H1 (cell line): Measurements from ENCODE around the gene B3GALT5. TPM values are rescaled to one million over a fixed set of nuclear protein-coding genes. Genes with fewer than 3 reads are reported as not detected.

ENCODE experiments used
- GABPA ChIP-seq: IDR thresholded peaks from 2 replicates; pipeline ENCODE4 v1.6.1; 2011; ENCODE audit warnings: mild to moderate bottlenecking, low read length, moderate library complexity, borderline replicate concordance; ENCODE audit not compliant: insufficient read depth
- POU5F1 ChIP-seq: IDR thresholded peaks from 2 replicates; pipeline ENCODE4 v1.6.1; 2011; ENCODE audit warnings: low read depth, mild to moderate bottlenecking, low read length, moderate library complexity
- RBBP5 ChIP-seq: IDR thresholded peaks from 2 replicates; pipeline ENCODE4 v1.7.1; 2012; ENCODE audit warnings: low read depth, mild to moderate bottlenecking, inconsistent platforms, low read length, moderate library complexity, borderline replicate concordance
- TBP ChIP-seq: IDR thresholded peaks from 2 replicates; pipeline ENCODE4 v1.6.1; 2011; ENCODE audit warnings: low read depth, low read length, improper control_type of control experiment
- USF2 ChIP-seq: IDR thresholded peaks from 2 replicates; pipeline ENCODE4 v1.6.1; 2011; ENCODE audit warnings: low read length, improper control_type of control experiment
- YY1 ChIP-seq: IDR thresholded peaks from 2 replicates; pipeline ENCODE4 v1.6.1; 2011; ENCODE audit warnings: low read depth, mild to moderate bottlenecking, low read length
- polyA plus RNA-seq, 7 experiments: library from polyadenylated mRNA; depleted of rRNA in 3 of 7; stranded (reverse) in 5 of 7; unstranded in 2 of 7; fragments of >200 nt in 5 of 7; fragments of 200-250 nt in 2 of 7; gene quantifications; 1 replicate in 5 of 7; 2 replicates in 1 of 7; 4 replicates in 1 of 7; pipeline versions ENCODE4 v1.2.1 to v1.2.3, GENCODE V29; 2011 to 2013; ENCODE audit warnings: missing spikeins in 2 of 7, mixed read lengths in 2 of 7
- total RNA-seq: library from RNA; stranded (reverse); fragmentation: NEBNext Ultra II Directional; extraction: Animal tissue kit (Norgen Biotek cat#: 25700); gene quantifications from 2 replicates; pipeline ENCODE4 v1.2.1, GENCODE V29; 2021
- TF ChIP-seq, protein P1 (sequence below), 3 experiments: IDR thresholded peaks; 1 replicate in 2 of 3; 2 replicates in 1 of 3; pipeline versions ENCODE4 v1.5.1 to v1.6.1; 2011; ENCODE audit warnings: low read length in 3 of 3, mild to moderate bottlenecking in 3 of 3, inconsistent platforms in 2 of 3, low read depth in 1 of 3, moderate library complexity in 1 of 3; ENCODE audit not compliant: insufficient read depth in 1 of 3; ENCODE audit errors: control extremely low read depth in 1 of 3

B3GALT5 gene
- total and polyA plus RNA-seq, 2 of the 8 experiments (the other 6 are each of a cell fraction or from before 2014, with no cell fraction given) = 11.9 to 25.1 TPM

GRCh38 chr21:39625211-39625895 lies 12.6 kb downstream of the B3GALT5 start (continued):
- TF ChIP-seq GABPA (no peak), YY1 (no peak), USF2 (no peak), TBP (no peak), POU5F1 (no peak), RBBP5 (no peak)
- TF ChIP-seq, protein P1, sequence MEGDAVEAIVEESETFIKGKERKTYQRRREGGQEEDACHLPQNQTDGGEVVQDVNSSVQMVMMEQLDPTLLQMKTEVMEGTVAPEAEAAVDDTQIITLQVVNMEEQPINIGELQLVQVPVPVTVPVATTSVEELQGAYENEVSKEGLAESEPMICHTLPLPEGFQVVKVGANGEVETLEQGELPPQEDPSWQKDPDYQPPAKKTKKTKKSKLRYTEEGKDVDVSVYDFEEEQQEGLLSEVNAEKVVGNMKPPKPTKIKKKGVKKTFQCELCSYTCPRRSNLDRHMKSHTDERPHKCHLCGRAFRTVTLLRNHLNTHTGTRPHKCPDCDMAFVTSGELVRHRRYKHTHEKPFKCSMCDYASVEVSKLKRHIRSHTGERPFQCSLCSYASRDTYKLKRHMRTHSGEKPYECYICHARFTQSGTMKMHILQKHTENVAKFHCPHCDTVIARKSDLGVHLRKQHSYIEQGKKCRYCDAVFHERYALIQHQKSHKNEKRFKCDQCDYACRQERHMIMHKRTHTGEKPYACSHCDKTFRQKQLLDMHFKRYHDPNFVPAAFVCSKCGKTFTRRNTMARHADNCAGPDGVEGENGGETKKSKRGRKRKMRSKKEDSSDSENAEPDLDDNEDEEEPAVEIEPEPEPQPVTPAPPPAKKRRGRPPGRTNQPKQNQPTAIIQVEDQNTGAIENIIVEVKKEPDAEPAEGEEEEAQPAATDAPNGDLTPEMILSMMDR (IDR thresholded peaks at IDR 0.05; ENCODE audit: control extremely low read depth in 1 of 3, insufficient read depth in 1 of 3, low read depth in 1 of 3, low read length in 3 of 3) = no peak
